GM19372 (cell line): ENCODE results near the gene WSCD2.

ENCODE experiments used
- ATAC-seq: cut with Tn5 transposase; IDR thresholded peaks from one replicate; pipeline ENCODE4 v1.9.1; 2021; ENCODE audit warnings: mild to moderate bottlenecking, low read depth, moderate library complexity; ENCODE audit not compliant: unreplicated experiment

The WSCD2 gene

GRCh38 chr12:108289350-108290161 is 160.5 kb downstream of the WSCD2 start:
- ATAC-seq, result no peak

GRCh38 chr12:108295641-108296040 is 166.6 kb downstream of the WSCD2 start:
- no peak for ATAC-seq

- ATAC-seq, result no peak
Observed at GRCh38 chr12:108296945-108297344, 167.9 kb downstream of the WSCD2 start.

DNA sequence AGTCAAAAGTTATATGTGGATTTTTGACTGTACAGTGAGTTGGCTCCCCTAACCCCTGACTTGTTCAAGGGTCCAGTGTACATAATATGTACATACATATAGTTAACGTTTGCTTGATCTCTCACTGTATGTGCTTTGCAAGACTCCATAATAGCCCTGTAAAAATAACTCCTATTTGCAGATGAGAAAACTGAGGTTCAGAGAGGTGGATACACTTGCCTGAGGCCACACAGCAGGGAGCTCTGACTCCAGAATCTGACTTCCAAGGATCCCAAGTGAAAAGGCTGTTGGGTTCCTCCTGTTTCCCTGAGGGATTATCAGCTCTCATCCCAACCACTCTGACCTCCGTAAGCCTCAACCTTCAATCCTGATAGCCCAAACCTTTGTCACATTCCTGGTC is 168.3 kb downstream of the WSCD2 start:
- ATAC-seq, result no peak

- ATAC-seq, result no peak
Observed at GRCh38 chr12:108297895-108298760, 169.0 kb downstream of the WSCD2 start.

GRCh38 chr12:108298761-108299275 is 169.7 kb downstream of the WSCD2 start:
- no peak for ATAC-seq

DNA sequence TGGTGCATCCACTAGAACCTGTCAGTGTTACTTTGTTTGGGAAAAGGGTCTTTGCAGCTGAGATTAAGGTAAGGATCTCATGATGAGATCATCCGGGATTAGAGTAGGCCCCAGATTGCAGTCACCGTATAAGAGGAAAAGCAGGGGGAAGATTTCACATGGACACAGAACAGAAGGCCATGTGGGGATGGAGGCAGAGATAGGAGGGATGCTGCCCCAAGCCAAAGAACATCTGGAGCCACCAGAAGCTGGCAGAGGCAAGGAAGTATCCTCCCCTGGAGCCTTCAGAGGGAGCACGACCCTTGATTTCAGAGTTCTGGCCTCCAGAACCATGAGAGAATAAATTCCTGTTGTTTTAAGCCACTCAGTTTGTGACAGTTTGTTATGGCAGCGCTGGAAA is 170.4 kb downstream of the WSCD2 start:
- ATAC-seq, result no peak
